Gastroesophageal sphincter (tissue), 3 donors: ENCODE measurements around the gene APBA2.

ENCODE experiments used
- POLR2A ChIP-seq, 2 donors: fragments of 450-650 bp; IDR thresholded peaks; one replicate each; pipeline ENCODE4 v1.6.1; 2017; ENCODE audit warnings: antibody characterized with exemption in 2 of 2, mild to moderate bottlenecking in 2 of 2, moderate library complexity in 1 of 2
- TF ChIP-seq, protein P1 (sequence below), 4 experiments: fragments of 200-600 bp in 2 of 4; fragments of 450-650 bp in 2 of 4; sonication (generic) in 1 of 4; IDR thresholded peaks; one replicate each; pipeline ENCODE4 v1.5.1; 2017 to 2019; ENCODE audit warnings: antibody characterized with exemption in 4 of 4, mild to moderate bottlenecking in 2 of 4, moderate library complexity in 2 of 4

DNA sequence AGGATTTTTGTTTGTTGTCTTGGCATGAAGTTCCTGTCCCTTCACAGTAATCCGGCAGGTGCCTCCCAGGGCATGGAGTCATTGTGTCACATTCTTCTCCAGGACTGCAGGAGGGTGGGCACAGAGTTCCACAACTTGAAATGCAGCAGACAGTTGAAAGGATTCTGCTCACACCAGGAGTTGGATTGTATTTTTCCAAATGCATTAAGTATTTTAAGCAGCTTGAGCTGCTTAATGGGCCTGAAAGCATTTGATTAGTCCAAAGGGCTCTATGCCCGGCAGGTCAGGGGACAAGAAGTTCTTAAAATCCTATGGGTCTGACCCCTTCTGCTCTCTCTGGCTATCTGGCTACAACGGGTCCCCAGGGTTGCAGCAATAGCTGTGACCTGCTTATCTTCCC lies 92.9 kb downstream of the APBA2 start:
- TF ChIP-seq, protein P1, sequence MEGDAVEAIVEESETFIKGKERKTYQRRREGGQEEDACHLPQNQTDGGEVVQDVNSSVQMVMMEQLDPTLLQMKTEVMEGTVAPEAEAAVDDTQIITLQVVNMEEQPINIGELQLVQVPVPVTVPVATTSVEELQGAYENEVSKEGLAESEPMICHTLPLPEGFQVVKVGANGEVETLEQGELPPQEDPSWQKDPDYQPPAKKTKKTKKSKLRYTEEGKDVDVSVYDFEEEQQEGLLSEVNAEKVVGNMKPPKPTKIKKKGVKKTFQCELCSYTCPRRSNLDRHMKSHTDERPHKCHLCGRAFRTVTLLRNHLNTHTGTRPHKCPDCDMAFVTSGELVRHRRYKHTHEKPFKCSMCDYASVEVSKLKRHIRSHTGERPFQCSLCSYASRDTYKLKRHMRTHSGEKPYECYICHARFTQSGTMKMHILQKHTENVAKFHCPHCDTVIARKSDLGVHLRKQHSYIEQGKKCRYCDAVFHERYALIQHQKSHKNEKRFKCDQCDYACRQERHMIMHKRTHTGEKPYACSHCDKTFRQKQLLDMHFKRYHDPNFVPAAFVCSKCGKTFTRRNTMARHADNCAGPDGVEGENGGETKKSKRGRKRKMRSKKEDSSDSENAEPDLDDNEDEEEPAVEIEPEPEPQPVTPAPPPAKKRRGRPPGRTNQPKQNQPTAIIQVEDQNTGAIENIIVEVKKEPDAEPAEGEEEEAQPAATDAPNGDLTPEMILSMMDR (IDR thresholded peaks at IDR 0.05) = no peak
- no peak for TF ChIP-seq POLR2A (IDR thresholded peaks at IDR 0.05)
